ENCODE data around the gene ALMS1.

ALMS1 gene

DNA sequence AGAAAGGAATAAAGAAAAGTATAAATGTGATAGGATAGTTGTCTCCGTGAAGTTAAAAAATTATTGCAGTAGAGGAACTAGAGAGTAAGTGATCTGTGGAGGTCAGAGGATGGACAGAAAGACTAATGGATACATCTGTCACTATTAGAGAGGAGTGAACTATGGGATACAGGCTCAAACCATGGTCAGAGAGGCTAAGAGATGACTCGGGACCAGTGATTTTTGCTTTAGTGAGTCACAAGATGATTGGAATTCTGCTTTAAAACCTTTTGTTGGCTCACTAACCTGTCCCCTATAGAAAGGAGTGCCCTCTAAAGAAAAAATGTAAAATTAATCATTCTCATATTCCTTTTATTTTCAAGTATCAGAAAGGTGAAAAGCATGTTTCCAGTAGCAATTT lies 30.3 kb downstream of the ALMS1 start:
- TF ChIP-seq, protein P1, sequence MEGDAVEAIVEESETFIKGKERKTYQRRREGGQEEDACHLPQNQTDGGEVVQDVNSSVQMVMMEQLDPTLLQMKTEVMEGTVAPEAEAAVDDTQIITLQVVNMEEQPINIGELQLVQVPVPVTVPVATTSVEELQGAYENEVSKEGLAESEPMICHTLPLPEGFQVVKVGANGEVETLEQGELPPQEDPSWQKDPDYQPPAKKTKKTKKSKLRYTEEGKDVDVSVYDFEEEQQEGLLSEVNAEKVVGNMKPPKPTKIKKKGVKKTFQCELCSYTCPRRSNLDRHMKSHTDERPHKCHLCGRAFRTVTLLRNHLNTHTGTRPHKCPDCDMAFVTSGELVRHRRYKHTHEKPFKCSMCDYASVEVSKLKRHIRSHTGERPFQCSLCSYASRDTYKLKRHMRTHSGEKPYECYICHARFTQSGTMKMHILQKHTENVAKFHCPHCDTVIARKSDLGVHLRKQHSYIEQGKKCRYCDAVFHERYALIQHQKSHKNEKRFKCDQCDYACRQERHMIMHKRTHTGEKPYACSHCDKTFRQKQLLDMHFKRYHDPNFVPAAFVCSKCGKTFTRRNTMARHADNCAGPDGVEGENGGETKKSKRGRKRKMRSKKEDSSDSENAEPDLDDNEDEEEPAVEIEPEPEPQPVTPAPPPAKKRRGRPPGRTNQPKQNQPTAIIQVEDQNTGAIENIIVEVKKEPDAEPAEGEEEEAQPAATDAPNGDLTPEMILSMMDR (IDR thresholded peaks at IDR 0.05; ENCODE audit: borderline replicate concordance, control extremely low read depth, extremely low read depth, insufficient read depth, missing control alignments): no peak
- in situ Hi-C loops (cut with MboI; ENCODE audit: low sequenced_read_pairs, unreplicated experiment): no loop called here
- no peak for DNase-seq (ENCODE audit: low spot score)

DNA sequence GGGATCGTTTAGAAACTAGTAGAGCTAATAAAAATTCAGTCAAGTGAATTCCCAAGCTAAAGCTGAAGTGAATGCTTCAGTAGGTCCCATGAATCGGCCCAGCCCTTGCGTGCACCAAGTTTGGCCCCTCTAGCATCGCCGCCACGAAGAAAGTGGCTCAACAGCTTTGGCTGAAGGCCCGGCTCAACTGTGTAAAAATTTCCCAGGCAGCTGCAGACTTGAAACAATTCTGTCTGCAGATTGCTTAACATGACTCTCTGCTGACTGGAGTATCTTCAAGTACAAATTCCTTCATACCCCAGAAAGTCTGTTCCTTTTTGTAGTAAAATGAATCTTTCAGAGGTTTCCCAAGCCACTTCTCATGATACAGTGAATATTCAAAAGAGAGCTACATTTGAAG lies 32.7 kb downstream of the ALMS1 start:
- TF ChIP-seq, protein P1 (IDR thresholded peaks at IDR 0.05; ENCODE audit: borderline replicate concordance, control extremely low read depth, extremely low read depth, insufficient read depth, missing control alignments): no peak
- no peak for DNase-seq (ENCODE audit: low spot score)
- in situ Hi-C loops (cut with MboI; ENCODE audit: low sequenced_read_pairs, unreplicated experiment): no loop called here

DNA sequence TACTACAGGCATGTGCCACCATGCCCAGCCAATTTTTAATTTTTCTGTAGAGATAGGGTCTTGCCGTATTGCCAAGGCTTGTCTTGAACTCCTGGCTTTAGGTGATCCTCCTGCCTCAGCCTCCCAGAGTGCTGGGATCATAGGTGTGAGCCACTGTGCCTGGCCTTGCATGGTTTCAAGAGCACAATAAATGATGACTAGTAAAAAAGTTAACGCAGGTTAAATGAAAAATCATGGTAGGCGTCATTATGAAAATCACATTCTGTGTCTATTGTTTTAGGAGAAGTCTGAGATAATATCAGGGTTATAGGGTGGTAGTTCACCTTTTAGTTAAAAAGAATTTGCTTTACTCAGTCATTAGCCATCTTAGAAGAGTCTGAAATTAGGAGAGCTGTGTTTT lies 38.3 kb downstream of the ALMS1 start:
- DNase-seq (ENCODE audit: low spot score): no peak
- TF ChIP-seq, protein P1 (IDR thresholded peaks at IDR 0.05; ENCODE audit: borderline replicate concordance, control extremely low read depth, extremely low read depth, insufficient read depth, missing control alignments): no peak
- in situ Hi-C loops (cut with MboI; ENCODE audit: low sequenced_read_pairs, unreplicated experiment): no loop called here

DNA sequence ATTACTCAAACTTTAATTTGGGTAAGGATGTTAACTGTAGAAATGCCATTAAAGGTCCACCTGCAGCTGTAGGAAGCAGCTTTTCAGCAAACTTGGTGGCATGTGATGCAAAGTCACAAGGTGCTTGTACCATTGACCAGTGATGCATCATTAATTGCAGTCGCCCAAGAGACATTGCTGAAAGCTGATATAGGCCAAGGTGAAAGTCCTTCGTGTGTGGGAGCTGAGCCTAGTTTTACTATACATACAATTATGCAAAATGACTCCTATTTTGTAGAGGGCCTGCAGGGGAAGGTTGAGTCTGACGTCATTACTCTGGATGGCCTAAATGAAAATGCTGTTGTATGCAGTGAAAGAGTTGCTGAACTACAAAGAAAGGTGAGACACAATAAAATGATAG lies 40.5 kb downstream of the ALMS1 start:
- in situ Hi-C loops (cut with MboI; ENCODE audit: low sequenced_read_pairs, unreplicated experiment): no loop called here
- TF ChIP-seq, protein P1 (IDR thresholded peaks at IDR 0.05; ENCODE audit: borderline replicate concordance, control extremely low read depth, extremely low read depth, insufficient read depth, missing control alignments): no peak
- DNase-seq (ENCODE audit: low spot score): no peak

DNA sequence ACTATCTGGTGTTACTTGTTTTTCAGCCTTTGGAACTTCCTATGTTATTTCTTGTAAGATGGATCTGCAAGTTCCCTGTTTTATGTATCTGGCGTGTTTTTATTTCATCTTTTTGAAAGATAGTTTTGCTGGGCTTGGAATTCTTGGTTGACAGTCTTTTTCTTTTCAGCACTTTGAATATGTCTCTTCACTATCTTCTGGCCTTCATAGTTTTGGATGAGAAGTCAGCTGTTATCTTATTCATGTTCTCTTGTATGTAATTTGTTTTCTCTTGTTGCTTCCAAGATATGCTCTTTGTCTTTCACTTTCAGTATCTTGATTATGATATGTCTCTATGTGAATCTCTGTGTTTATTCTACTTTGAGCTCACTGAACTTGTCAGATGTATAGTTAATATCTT lies 50.4 kb downstream of the ALMS1 start:
- TF ChIP-seq, protein P1 (IDR thresholded peaks at IDR 0.05; ENCODE audit: borderline replicate concordance, control extremely low read depth, extremely low read depth, insufficient read depth, missing control alignments): no peak
- in situ Hi-C loops (cut with MboI; ENCODE audit: low sequenced_read_pairs, unreplicated experiment): no loop called here
- no peak for DNase-seq (ENCODE audit: low spot score)

DNA sequence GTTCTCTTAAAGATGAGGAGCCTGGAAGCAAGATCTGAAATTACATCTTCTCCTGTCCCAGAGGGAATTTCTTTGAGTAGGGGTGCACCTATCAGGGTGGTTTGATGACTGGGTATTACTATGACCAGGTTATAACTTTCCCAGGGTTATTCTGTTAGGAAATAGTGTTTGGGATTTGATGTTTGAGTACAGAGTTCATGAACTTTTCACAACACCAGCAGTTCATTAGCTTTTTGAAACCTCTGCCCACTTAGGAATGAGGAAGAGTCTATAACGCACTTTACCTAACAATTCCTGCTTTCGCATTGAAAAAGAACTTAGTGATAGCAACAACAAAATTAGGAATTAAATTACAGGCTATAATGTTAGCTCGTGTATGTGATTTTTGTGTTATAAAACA lies 58.6 kb downstream of the ALMS1 start:
- no peak for DNase-seq (ENCODE audit: low spot score)
- TF ChIP-seq, protein P1 (IDR thresholded peaks at IDR 0.05; ENCODE audit: borderline replicate concordance, control extremely low read depth, extremely low read depth, insufficient read depth, missing control alignments): no peak
- in situ Hi-C loops (cut with MboI; ENCODE audit: low sequenced_read_pairs, unreplicated experiment): no loop called here

DNA sequence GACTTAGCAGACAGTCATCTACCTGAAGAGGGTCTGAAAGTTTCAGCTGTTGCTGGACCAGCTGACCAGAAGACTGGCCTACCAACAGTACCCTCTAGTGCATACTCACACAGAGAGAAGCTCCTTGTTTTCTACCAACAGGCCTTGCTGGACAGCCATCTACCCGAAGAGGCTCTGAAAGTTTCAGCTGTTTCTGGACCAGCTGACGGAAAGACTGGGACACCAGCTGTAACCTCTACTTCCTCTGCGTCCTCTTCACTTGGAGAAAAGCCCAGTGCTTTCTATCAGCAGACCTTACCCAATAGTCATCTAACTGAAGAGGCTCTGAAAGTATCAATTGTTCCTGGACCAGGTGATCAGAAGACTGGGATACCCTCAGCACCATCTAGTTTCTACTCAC lies 63.2 kb downstream of the ALMS1 start:
- in situ Hi-C loops (cut with MboI; ENCODE audit: low sequenced_read_pairs, unreplicated experiment): no loop called here
- DNase-seq (ENCODE audit: low spot score): no peak
- TF ChIP-seq, protein P1 (IDR thresholded peaks at IDR 0.05; ENCODE audit: borderline replicate concordance, control extremely low read depth, extremely low read depth, insufficient read depth, missing control alignments): no peak
